Keratinocyte (primary cell): ENCODE results near the gene SDK1. TPM values are rescaled to one million over a fixed set of nuclear protein-coding genes. Genes with fewer than 3 reads are reported as not detected.
"Not testable (repeated sequence)": the region's sequence is repeated elsewhere in the genome, so short reads cannot be mapped to it uniquely, and the experiment has no call there.

Source experiments
- DNase-seq: peaks from one replicate; pipeline ENCODE4 v3.0.0-alpha.2; 2011; ENCODE audit warnings: low read depth, missing footprints, low spot score
- FAIRE-seq: peaks from 2 replicates; lab custom pipeline; 2011; peaks lifted over from hg19 to GRCh38; lab: Jason Lieb, UNC
- H2AFZ ChIP-seq: 2 replicates; pipeline ENCODE4 v1.6.0; 2012; ENCODE audit warnings: low read length, control low read depth, inconsistent platforms; ENCODE audit not compliant: control insufficient read depth
- H3K27ac ChIP-seq: 2 replicates; pipeline ENCODE4 v1.5.1; 2011; ENCODE audit warnings: low read length; ENCODE audit not compliant: control insufficient read depth, insufficient read depth
- H3K27me3 ChIP-seq: 3 replicates; pipeline ENCODE4 v1.6.0; 2011; ENCODE audit warnings: low read length; ENCODE audit not compliant: control insufficient read depth, insufficient read depth; ENCODE audit errors: extremely low read depth
- H3K36me3 ChIP-seq, 2 experiments: 2 replicates in 1 of 2; 3 replicates in 1 of 2; pipeline ENCODE4 v1.5.1; 2011; ENCODE audit warnings: low read length in 2 of 2, mild to moderate bottlenecking in 1 of 2; ENCODE audit not compliant: control insufficient read depth in 2 of 2, insufficient read depth in 2 of 2; ENCODE audit errors: extremely low read depth in 1 of 2
- H3K4me1 ChIP-seq: 3 replicates; pipeline ENCODE4 v1.5.1; 2011; ENCODE audit warnings: low read length; ENCODE audit not compliant: control insufficient read depth, insufficient read depth; ENCODE audit errors: extremely low read depth
- H3K4me2 ChIP-seq: 3 replicates; pipeline ENCODE4 v1.6.0; 2011; ENCODE audit warnings: low read depth, low read length; ENCODE audit not compliant: control insufficient read depth, insufficient read depth; ENCODE audit errors: extremely low read depth
- H3K4me3 ChIP-seq, 3 experiments: fragments of 200-600 bp in 1 of 3; sonication (generic) in 1 of 3; 2 replicates in 2 of 3; 3 replicates in 1 of 3; pipeline ENCODE4 v1.5.1; 2011 to 2016; ENCODE audit warnings: low read length in 3 of 3, mild to moderate bottlenecking in 3 of 3, control low read depth in 2 of 3, inconsistent platforms in 1 of 3, low read depth in 1 of 3, mixed read lengths in 1 of 3, mixed run types in 1 of 3, moderate library complexity in 1 of 3; ENCODE audit not compliant: control insufficient read depth in 2 of 3, insufficient read depth in 2 of 3; ENCODE audit errors: extremely low read depth in 1 of 3
- H3K79me2 ChIP-seq: 2 replicates; pipeline ENCODE4 v1.6.0; 2012; ENCODE audit warnings: low read length; ENCODE audit not compliant: control insufficient read depth, insufficient read depth
- H3K9ac ChIP-seq: 3 replicates; pipeline ENCODE4 v1.6.0; 2011; ENCODE audit warnings: low read length; ENCODE audit not compliant: control insufficient read depth, insufficient read depth; ENCODE audit errors: extremely low read depth
- H3K9me1 ChIP-seq: 3 replicates; pipeline ENCODE4 v1.6.0; 2011; ENCODE audit warnings: low read length; ENCODE audit not compliant: control insufficient read depth, insufficient read depth; ENCODE audit errors: extremely low read depth
- H3K9me3 ChIP-seq: 2 replicates; pipeline ENCODE4 v1.5.1; 2012; ENCODE audit warnings: low read depth, low read length; ENCODE audit not compliant: control insufficient read depth
- H4K20me1 ChIP-seq: 3 replicates; pipeline ENCODE4 v1.6.0; 2011; ENCODE audit warnings: low read length; ENCODE audit not compliant: control insufficient read depth, insufficient read depth; ENCODE audit errors: extremely low read depth
- CTCF ChIP-seq, 3 experiments: IDR thresholded peaks in 1 of 3; conservative IDR thresholded peaks in 1 of 3; optimal IDR thresholded peaks in 1 of 3; 2 replicates in 2 of 3; 3 replicates in 1 of 3; pipeline versions ENCODE3 to v1.5.1; 2011; ENCODE audit warnings: low read length in 3 of 3, mild to moderate bottlenecking in 3 of 3, moderate library complexity in 2 of 3, control low read depth in 1 of 3, inconsistent platforms in 1 of 3; ENCODE audit not compliant: insufficient read depth in 2 of 3; ENCODE audit errors: extremely low read depth in 1 of 3
- EZH2 ChIP-seq: IDR thresholded peaks from one replicate; pipeline ENCODE4 v1.6.1; 2012; ENCODE audit warnings: inconsistent platforms, mild to moderate bottlenecking, low read length, moderate library complexity
- dilution Hi-C: fragments of 300-500 bp; cut with MboI; formaldehyde crosslinking; loops from one replicate; pipeline ENCODE4 v1.7.0; 2020; ENCODE audit warnings: low sequenced_read_pairs; ENCODE audit not compliant: extremely low pct_ligation_motif_present
- polyA plus RNA-seq, 5 experiments: library from polyadenylated mRNA; depleted of rRNA in 3 of 5; stranded (reverse) in 3 of 5; stranded (forward) in 1 of 5; unstranded in 1 of 5; fragments of >200 nt; gene quantifications; 1 replicate in 1 of 5; 2 replicates in 3 of 5; 3 replicates in 1 of 5; pipeline versions ENCODE4 v1.2.1 to v1.2.3, GENCODE V29; 2011 to 2012; ENCODE audit warnings: missing spikeins in 2 of 5, low read depth in 1 of 5, low replicate concordance in 1 of 5

SDK1 gene
- polyA plus RNA-seq, 1 donor (not counting 4 experiments of a cell fraction or from before 2014, with no cell fraction given), result 0.66 TPM

- no peaks in the 10 kb centered on the region for H3K27me3 ChIP-seq
- peaks cover 0 to 2% of the 10 kb centered on the region in 2 experiments for H3K36me3 ChIP-seq
- H3K4me1 ChIP-seq, result no peaks in the 10 kb centered on the region
- dilution Hi-C loops, result no loop called here
- no peak for FAIRE-seq
- H4K20me1 ChIP-seq, result no peaks in the 10 kb centered on the region
- H3K27ac ChIP-seq, result no peak overlapping the region
- no peak overlapping the region for H2AFZ ChIP-seq
- no peaks in the 10 kb centered on the region for H3K9me3 ChIP-seq
- no peaks in the 10 kb centered on the region for H3K79me2 ChIP-seq
- H3K9me1 ChIP-seq, result no peaks in the 10 kb centered on the region
- H3K4me3 ChIP-seq, result no peak overlapping the region
- no peak overlapping the region for H3K4me2 ChIP-seq
- TF ChIP-seq CTCF (optimal IDR thresholded peaks at IDR 0.05 in 1 of 3, IDR thresholded peaks at IDR 0.05 in 1 of 3, conservative IDR thresholded peaks at IDR 0.05 in 1 of 3; ENCODE audit: extremely low read depth in 1 of 3, insufficient read depth in 2 of 3, low read length in 3 of 3) (no peak), EZH2 (no peak)
- no peak overlapping the region for H3K9ac ChIP-seq
- DNase-seq, result no peak
Observed at GRCh38 chr7:3937146-3937545, 636.1 kb downstream of the SDK1 start.

GRCh38 chr7:3937605-3938004 is 636.6 kb downstream of the SDK1 start:
- no peaks in the 10 kb centered on the region for H3K4me1 ChIP-seq
- H3K27ac ChIP-seq, result no peak overlapping the region
- H3K36me3 ChIP-seq, result peaks cover 0 to 2% of the 10 kb centered on the region in 2 experiments
- no peak for DNase-seq
- dilution Hi-C loops, result no loop called here
- no peak for TF ChIP-seq EZH2
- TF ChIP-seq CTCF (optimal IDR thresholded peaks at IDR 0.05 in 1 of 3, IDR thresholded peaks at IDR 0.05 in 1 of 3, conservative IDR thresholded peaks at IDR 0.05 in 1 of 3; ENCODE audit: extremely low read depth in 1 of 3, insufficient read depth in 2 of 3, low read length in 3 of 3), result no peak
- no peaks in the 10 kb centered on the region for H3K27me3 ChIP-seq
- H4K20me1 ChIP-seq, result no peaks in the 10 kb centered on the region
- no peaks in the 10 kb centered on the region for H3K9me3 ChIP-seq
- FAIRE-seq, result no peak
- H3K4me3 ChIP-seq, result no peak overlapping the region
- no peak overlapping the region for H3K9ac ChIP-seq
- no peak overlapping the region for H3K4me2 ChIP-seq
- no peak overlapping the region for H2AFZ ChIP-seq
- H3K79me2 ChIP-seq, result no peaks in the 10 kb centered on the region
- H3K9me1 ChIP-seq, result no peaks in the 10 kb centered on the region

- H3K27ac ChIP-seq, H4K20me1 ChIP-seq, H3K27me3 ChIP-seq, H3K4me2 ChIP-seq, H3K9ac ChIP-seq, FAIRE-seq, H2AFZ ChIP-seq, H3K36me3 ChIP-seq, H3K9me3 ChIP-seq, dilution Hi-C loops, H3K79me2 ChIP-seq, H3K4me3 ChIP-seq, H3K4me1 ChIP-seq, DNase-seq, H3K9me1 ChIP-seq: not testable (repeated sequence)
Observed at GRCh38 chr7:3941706-3942105, 640.7 kb downstream of the SDK1 start.
